Keratinocyte (primary cell): ENCODE measurements around the gene ZBTB9.

Source experiments
- CTCF ChIP-seq, 3 experiments: IDR thresholded peaks in 1 of 3; conservative IDR thresholded peaks in 1 of 3; optimal IDR thresholded peaks in 1 of 3; 2 replicates in 2 of 3; 3 replicates in 1 of 3; pipeline versions ENCODE3 to v1.5.1; 2011; ENCODE audit warnings: low read length in 3 of 3, mild to moderate bottlenecking in 3 of 3, moderate library complexity in 2 of 3, control low read depth in 1 of 3, inconsistent platforms in 1 of 3; ENCODE audit not compliant: insufficient read depth in 2 of 3; ENCODE audit errors: extremely low read depth in 1 of 3
- EZH2 ChIP-seq: IDR thresholded peaks from one replicate; pipeline ENCODE4 v1.6.1; 2012; ENCODE audit warnings: inconsistent platforms, mild to moderate bottlenecking, low read length, moderate library complexity

- TF ChIP-seq CTCF (optimal IDR thresholded peaks at IDR 0.05 in 1 of 3, IDR thresholded peaks at IDR 0.05 in 1 of 3, conservative IDR thresholded peaks at IDR 0.05 in 1 of 3; ENCODE audit: extremely low read depth in 1 of 3, insufficient read depth in 2 of 3, low read length in 3 of 3) (peak in 1 of 3 experiments; percentile 0), EZH2 (no peak)
Measured at GRCh38 chr6:33424855-33425667, 29.3 kb upstream of the ZBTB9 start.
